ENCODE results near the gene LLCFC1.

DNA sequence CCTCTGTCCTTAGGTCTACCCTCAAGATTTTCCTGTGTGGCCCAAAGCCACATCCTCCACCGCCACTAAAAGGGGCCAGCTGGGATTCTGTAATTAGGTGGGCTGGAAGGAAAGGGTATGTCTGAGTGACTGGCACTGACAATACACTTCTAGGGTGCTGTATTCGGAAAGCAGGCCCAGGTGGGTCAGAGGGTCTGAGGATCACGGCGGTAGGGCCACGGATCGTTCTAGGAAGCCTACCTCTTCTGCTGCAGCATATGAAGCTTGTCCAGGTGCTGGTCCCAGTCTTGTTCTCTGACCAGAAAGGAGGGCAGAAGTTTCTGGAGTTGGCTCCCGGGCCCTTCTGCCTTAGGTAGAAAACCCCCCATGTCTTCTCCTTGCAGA, 6.2 kb upstream of the LLCFC1 start:
- TF ChIP-seq, protein P1, sequence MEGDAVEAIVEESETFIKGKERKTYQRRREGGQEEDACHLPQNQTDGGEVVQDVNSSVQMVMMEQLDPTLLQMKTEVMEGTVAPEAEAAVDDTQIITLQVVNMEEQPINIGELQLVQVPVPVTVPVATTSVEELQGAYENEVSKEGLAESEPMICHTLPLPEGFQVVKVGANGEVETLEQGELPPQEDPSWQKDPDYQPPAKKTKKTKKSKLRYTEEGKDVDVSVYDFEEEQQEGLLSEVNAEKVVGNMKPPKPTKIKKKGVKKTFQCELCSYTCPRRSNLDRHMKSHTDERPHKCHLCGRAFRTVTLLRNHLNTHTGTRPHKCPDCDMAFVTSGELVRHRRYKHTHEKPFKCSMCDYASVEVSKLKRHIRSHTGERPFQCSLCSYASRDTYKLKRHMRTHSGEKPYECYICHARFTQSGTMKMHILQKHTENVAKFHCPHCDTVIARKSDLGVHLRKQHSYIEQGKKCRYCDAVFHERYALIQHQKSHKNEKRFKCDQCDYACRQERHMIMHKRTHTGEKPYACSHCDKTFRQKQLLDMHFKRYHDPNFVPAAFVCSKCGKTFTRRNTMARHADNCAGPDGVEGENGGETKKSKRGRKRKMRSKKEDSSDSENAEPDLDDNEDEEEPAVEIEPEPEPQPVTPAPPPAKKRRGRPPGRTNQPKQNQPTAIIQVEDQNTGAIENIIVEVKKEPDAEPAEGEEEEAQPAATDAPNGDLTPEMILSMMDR (conservative IDR thresholded peaks at IDR 0.05; ENCODE audit: low read depth, low read length): no peak
- TF ChIP-seq EZH2 (IDR thresholded peaks at IDR 0.05; ENCODE audit: borderline replicate concordance, low read depth, low read length, poor library complexity, severe bottlenecking): no peak
